BJ (cell line): Measurements from ENCODE around the gene DNM2. TPM values are rescaled to one million over a fixed set of nuclear protein-coding genes. Genes with fewer than 3 reads are reported as not detected.
"Not testable (repeated sequence)": the region's sequence is repeated elsewhere in the genome, so short reads cannot be mapped to it uniquely, and the experiment has no call there.

Source experiments
- CTCF ChIA-PET: fragments of 350-600 bp; formaldehyde crosslinking; extraction: SDS; loops from one replicate; lab custom pipeline; 2021; ENCODE audit warnings: antibody characterized with exemption, inconsistent platforms; lab: Yijun Ruan, JAX
- POLR2A ChIA-PET: fragments of 300-600 bp; sonication (Branson Sonifier 250); formaldehyde crosslinking; extraction: SDS; loops from one replicate; lab custom pipeline; 2021; ENCODE audit warnings: antibody characterized with exemption; lab: Charles Lee
- DNase-seq: peaks from one replicate; pipeline ENCODE4 v3.0.0-alpha.2; 2011; ENCODE audit warnings: low read depth
- H3K27me3 ChIP-seq: 2 replicates; pipeline ENCODE4 v1.6.0; 2011; ENCODE audit warnings: low read length; ENCODE audit not compliant: control insufficient read depth, insufficient read depth
- H3K36me3 ChIP-seq: 2 replicates; pipeline ENCODE4 v1.5.1; 2011; ENCODE audit warnings: low read length; ENCODE audit not compliant: control insufficient read depth, insufficient read depth
- H3K4me3 ChIP-seq: 2 replicates; pipeline ENCODE4 v1.5.1; 2011; ENCODE audit warnings: low read depth, mild to moderate bottlenecking, control low read depth, low read length
- CTCF ChIP-seq: IDR thresholded peaks from 2 replicates; pipeline ENCODE4 v1.5.1; 2011; ENCODE audit warnings: low read depth, mild to moderate bottlenecking, control low read depth, inconsistent platforms, low read length, moderate library complexity; ENCODE audit not compliant: insufficient read depth
- polyA plus RNA-seq: library from polyadenylated mRNA; depleted of rRNA; stranded (reverse); fragments of >200 nt; gene quantifications from 2 replicates; pipeline ENCODE4 v1.2.3, GENCODE V29; 2011

Gene DNM2
- polyA plus RNA-seq, 1 experiment = 64.2 TPM

- H3K36me3 ChIP-seq = no peaks in the 10 kb centered on the region; the same call in 1 of the 2 replicates
- POLR2A ChIA-PET = no interaction called here
- CTCF ChIA-PET = no interaction called here
- no peak overlapping the region for H3K4me3 ChIP-seq
- no peaks in the 10 kb centered on the region for H3K27me3 ChIP-seq
- no peak for TF ChIP-seq CTCF
- DNase-seq = no peak
These were observed 22.9 kb downstream of the DNM2 start for GRCh38 chr19:10740798-10741197.

- no peaks in the 10 kb centered on the region; the same call in 1 of the 2 replicates for H3K36me3 ChIP-seq
- no peak for TF ChIP-seq CTCF
- POLR2A ChIA-PET = no interaction called here
- CTCF ChIA-PET = interaction anchor here (1.5 kb wide), 1 partner anchor 122 kb away, joined by 4 read pairs; no protein-coding TSS in a partner anchor
- no peak overlapping the region for H3K4me3 ChIP-seq
- no peaks in the 10 kb centered on the region for H3K27me3 ChIP-seq
- no peak for DNase-seq
These were observed 24.6 kb downstream of the DNM2 start for GRCh38 chr19:10742476-10742875.

GRCh38 chr19:10744253-10744798 is 26.4 kb downstream of the DNM2 start:
- H3K36me3 ChIP-seq = no peaks in the 10 kb centered on the region

GRCh38 chr19:10744801-10745293 is 27.0 kb downstream of the DNM2 start:
- ChIA-PET CTCF (interaction anchor here (1.3 to 1.6 kb wide), 2 partner anchors 18 to 27 kb away, joined by 3 read pairs; partner anchors contain the start of gene DNM2), POLR2A (no interaction called here)
- no peak overlapping the region for H3K4me3 ChIP-seq
- no peaks in the 10 kb centered on the region for H3K36me3 ChIP-seq
- TF ChIP-seq CTCF = no peak
- no peaks in the 10 kb centered on the region for H3K27me3 ChIP-seq
- DNase-seq = no peak

More at GRCh38 chr19:10744253-10744798, 26.4 kb downstream of the DNM2 start:
- DNase-seq = no peak
- POLR2A ChIA-PET = no interaction called here
- H3K4me3 ChIP-seq = no peak overlapping the region
- H3K27me3 ChIP-seq = no peaks in the 10 kb centered on the region
- CTCF ChIA-PET = interaction anchor here (1.3 kb wide), 1 partner anchor 19 kb away, joined by 3 read pairs; no protein-coding TSS in a partner anchor
- TF ChIP-seq CTCF = no peak

GRCh38 chr19:10746437-10746836 is 28.6 kb downstream of the DNM2 start:
- CTCF ChIA-PET = interaction anchor here (0.6 to 1.6 kb wide), 2 partner anchors 28 to 29 kb away, joined by 3 read pairs; partner anchors contain the start of gene DNM2
- DNase-seq, POLR2A ChIA-PET, H3K36me3 ChIP-seq, H3K27me3 ChIP-seq, H3K4me3 ChIP-seq: not testable (repeated sequence)
